SK-N-SH (cell line): ENCODE measurements around the gene POU2F3. TPM values are rescaled to one million over a fixed set of nuclear protein-coding genes. Genes with fewer than 3 reads are reported as not detected.

Experiments used
- CTCF ChIA-PET: fragments of 300-600, 350-600 bp; formaldehyde crosslinking; extraction: SDS; loops from one replicate; lab custom pipeline; 2021; lab: Yijun Ruan, JAX
- POLR2A ChIA-PET: fragments of 350-600 bp; sonication (Branson Sonifier 250); formaldehyde crosslinking; extraction: SDS; loops from one replicate; lab custom pipeline; 2020; ENCODE audit warnings: antibody characterized with exemption, inconsistent platforms; lab: Yijun Ruan, JAX
- DNase-seq: peaks from one replicate; pipeline ENCODE4 v3.0.0; 2012
- H2AFZ ChIP-seq: fragments of 200-600 bp; sonication (generic); 2 replicates; pipeline ENCODE4 v1.8.1; 2016; ENCODE audit warnings: antibody characterized with exemption, mild to moderate bottlenecking, low read depth
- H3F3A ChIP-seq: fragments of 200-600 bp; sonication (generic); replicated peaks from 2 replicates; pipeline ENCODE3; 2016; ENCODE audit warnings: antibody characterized with exemption, mild to moderate bottlenecking; ENCODE audit not compliant: insufficient read depth
- H3K27ac ChIP-seq, 2 experiments: fragments of 200-500 bp in 1 of 2; fragments of 200-600 bp in 1 of 2; sonication (Bioruptor generic) in 1 of 2; sonication (generic), shearing (Covaris generic) in 1 of 2; 2 replicates each; pipeline versions ENCODE4 v1.5.1 to v1.6.1; 2014 to 2016; ENCODE audit warnings: low read depth in 2 of 2, inconsistent platforms in 1 of 2, low read length in 1 of 2, mild to moderate bottlenecking in 1 of 2, mixed read lengths in 1 of 2
- H3K27me3 ChIP-seq: fragments of 200-600 bp; sonication (generic), shearing (Covaris generic); 2 replicates; pipeline ENCODE4 v1.6.1; 2016; ENCODE audit warnings: mixed run types; ENCODE audit not compliant: insufficient read depth
- H3K36me3 ChIP-seq, 2 experiments: fragments of 200-500 bp in 1 of 2; fragments of 200-600 bp in 1 of 2; sonication (Bioruptor generic) in 1 of 2; sonication (generic) in 1 of 2; replicated peaks in 1 of 2; 2 replicates each; pipeline versions ENCODE3 to v1.5.1; 2014 to 2016; ENCODE audit warnings: low read length in 1 of 2, mild to moderate bottlenecking in 1 of 2; ENCODE audit not compliant: insufficient read depth in 2 of 2, control insufficient read depth in 1 of 2
- H3K4me1 ChIP-seq, 2 experiments: fragments of 200-500 bp in 1 of 2; fragments of 200-600 bp in 1 of 2; sonication (Bioruptor generic) in 1 of 2; sonication (generic), shearing (Covaris generic) in 1 of 2; 2 replicates each; pipeline versions ENCODE4 v1.5.1 to v1.6.1; 2014 to 2016; ENCODE audit warnings: low read depth in 1 of 2, low read length in 1 of 2, mixed run types in 1 of 2; ENCODE audit not compliant: insufficient read depth in 2 of 2, control insufficient read depth in 1 of 2
- H3K4me2 ChIP-seq: fragments of 200-600 bp; sonication (generic), shearing (Covaris generic); 2 replicates; pipeline ENCODE4 v1.6.1; 2017; ENCODE audit warnings: mixed run types
- H3K4me3 ChIP-seq, 2 experiments: fragments of 200-500 bp in 1 of 2; fragments of 200-600 bp in 1 of 2; sonication (Bioruptor generic) in 1 of 2; sonication (generic), shearing (Covaris generic) in 1 of 2; 2 replicates each; pipeline versions ENCODE4 v1.5.1 to v1.8.1; 2014 to 2016; ENCODE audit warnings: low read depth in 2 of 2, inconsistent platforms in 1 of 2, low read length in 1 of 2, mild to moderate bottlenecking in 1 of 2, mixed read lengths in 1 of 2, moderate library complexity in 1 of 2
- H3K79me2 ChIP-seq: fragments of 200-600 bp; sonication (generic); 2 replicates; pipeline ENCODE4 v1.8.1; 2017; ENCODE audit warnings: mild to moderate bottlenecking; ENCODE audit not compliant: insufficient read depth
- H3K9ac ChIP-seq: fragments of 200-600 bp; sonication (generic); 2 replicates; pipeline ENCODE4 v1.6.1; 2017; ENCODE audit warnings: mixed run types
- H3K9me2 ChIP-seq: fragments of 200-600 bp; sonication (generic); 2 replicates; pipeline ENCODE4 v1.6.1; 2017; ENCODE audit warnings: mixed run types
- H3K9me3 ChIP-seq: fragments of 200-600 bp; sonication (generic); 2 replicates; pipeline ENCODE4 v1.6.1; 2017; ENCODE audit warnings: mixed run types, mild to moderate bottlenecking, moderate library complexity
- H4K20me1 ChIP-seq: fragments of 200-600 bp; sonication (generic); 2 replicates; pipeline ENCODE4 v1.6.1; 2017; ENCODE audit warnings: mild to moderate bottlenecking, mixed run types; ENCODE audit not compliant: insufficient read depth
- EP300 ChIP-seq, 2 experiments: IDR thresholded peaks; 2 replicates each; pipeline versions ENCODE4 v1.4.0 to v1.6.1; 2012; ENCODE audit warnings: borderline replicate concordance in 1 of 2, low read depth in 1 of 2, low read length in 1 of 2
- EZH2phosphoT487 ChIP-seq: fragments of 200-600 bp; sonication (generic); IDR thresholded peaks from 2 replicates; pipeline ENCODE4 v1.6.1; 2017; ENCODE audit warnings: low read depth, mixed run types, mild to moderate bottlenecking, antibody characterized with exemption, moderate library complexity, borderline replicate concordance
- GABPA ChIP-seq: IDR thresholded peaks from 2 replicates; pipeline ENCODE4 v1.4.0; 2012; ENCODE audit warnings: low read depth, mild to moderate bottlenecking
- MEF2A ChIP-seq: IDR thresholded peaks from 2 replicates; pipeline ENCODE4 v1.4.0; 2012; ENCODE audit warnings: low read depth, borderline replicate concordance
- MXI1 ChIP-seq: IDR thresholded peaks from 2 replicates; pipeline ENCODE4 v1.6.1; 2012; ENCODE audit warnings: mild to moderate bottlenecking, low read depth, low read length, improper control_type of control experiment
- NFIC ChIP-seq: IDR thresholded peaks from 2 replicates; pipeline ENCODE4 v1.4.0; 2012; ENCODE audit warnings: borderline replicate concordance
- POLR2AphosphoS5 ChIP-seq: IDR thresholded peaks from 2 replicates; pipeline ENCODE4 v1.6.1; 2012; ENCODE audit warnings: low read depth, low read length
- RCOR1 ChIP-seq: fragments of 150-350 bp; IDR thresholded peaks from 2 replicates; pipeline ENCODE4 v1.6.1; 2017; ENCODE audit warnings: antibody characterized with exemption, low read length
- RFX5 ChIP-seq: IDR thresholded peaks from 2 replicates; pipeline ENCODE4 v1.6.1; 2012; ENCODE audit warnings: mild to moderate bottlenecking, improper control_type of control experiment, low read length
- RXRA ChIP-seq: IDR thresholded peaks from 2 replicates; pipeline ENCODE4 v1.4.0; 2012; ENCODE audit warnings: low read depth, mild to moderate bottlenecking, borderline replicate concordance
- SIN3A ChIP-seq: IDR thresholded peaks from 2 replicates; pipeline ENCODE4 v1.6.1; 2012; ENCODE audit warnings: low read depth, mild to moderate bottlenecking, low read length, moderate library complexity, borderline replicate concordance
- TCF12 ChIP-seq: IDR thresholded peaks from 2 replicates; pipeline ENCODE4 v1.4.0; 2012
- YY1 ChIP-seq: IDR thresholded peaks from 2 replicates; pipeline ENCODE4 v1.4.0; 2012; ENCODE audit warnings: low read depth, mild to moderate bottlenecking
- polyA plus RNA-seq, 3 experiments: library from polyadenylated mRNA; depleted of rRNA; stranded (reverse); fragments of >200 nt; gene quantifications; 2 replicates each; pipeline ENCODE4 v1.2.3, GENCODE V29; 2012
- TF ChIP-seq, protein P1 (sequence below): fragments of 150-350 bp; IDR thresholded peaks from 2 replicates; pipeline ENCODE4 v1.6.1; 2016; ENCODE audit warnings: mild to moderate bottlenecking, low read depth, low read length
- TF ChIP-seq, protein P2 (sequence below): fragments of 200-600 bp; sonication (generic); IDR thresholded peaks from 2 replicates; pipeline ENCODE4 v1.6.1; 2017; ENCODE audit warnings: antibody characterized with exemption, mild to moderate bottlenecking, moderate library complexity
- TF ChIP-seq, protein P3 (sequence below): fragments of 150-350 bp; IDR thresholded peaks from 2 replicates; pipeline ENCODE4 v1.6.1; 2017; ENCODE audit warnings: antibody characterized with exemption, low read length, low read depth, borderline replicate concordance
- TF ChIP-seq, protein P4 (sequence below): IDR thresholded peaks from 2 replicates; pipeline ENCODE4 v1.4.0; 2012; ENCODE audit warnings: low read depth, borderline replicate concordance
- TF ChIP-seq, protein P5 (sequence below): IDR thresholded peaks from 2 replicates; pipeline ENCODE4; 2012
- TF ChIP-seq, protein P6 (sequence below): IDR thresholded peaks from 2 replicates; pipeline ENCODE4 v1.4.0; 2012; ENCODE audit warnings: low read depth

POU2F3 gene
- polyA plus RNA-seq, 1 of the 3 experiments (the other 2 are of a cell fraction), result 0.02 TPM

DNA sequence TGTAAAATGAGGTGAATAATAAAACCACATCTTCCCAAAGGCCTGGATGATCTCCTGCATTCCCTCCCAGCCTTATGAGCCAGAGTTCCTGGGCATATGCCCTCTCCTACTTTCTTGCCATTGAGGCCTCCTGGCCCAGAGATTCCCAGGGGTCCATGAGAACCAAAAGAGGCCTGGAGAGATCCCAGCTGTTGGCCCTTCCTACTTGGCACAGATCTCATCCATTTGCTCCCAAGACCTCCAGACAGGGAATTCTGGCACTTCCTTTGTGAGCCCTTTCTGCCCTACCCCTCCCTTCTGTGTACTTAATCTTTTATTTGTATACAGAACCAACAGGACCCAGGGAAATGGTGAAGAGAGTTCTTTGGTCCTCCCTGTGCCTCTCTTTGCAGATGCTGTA lies 21.4 kb downstream of the POU2F3 start:
- H3K27me3 ChIP-seq, result peaks cover 32% of the 10 kb centered on the region; the same call in 1 of the 2 replicates
- H3F3A ChIP-seq, result no peaks in the 10 kb centered on the region
- no peak for TF ChIP-seq MEF2A
- no peak for TF ChIP-seq EZH2phosphoT487
- TF ChIP-seq RCOR1, result no peak
- TF ChIP-seq, protein P1, sequence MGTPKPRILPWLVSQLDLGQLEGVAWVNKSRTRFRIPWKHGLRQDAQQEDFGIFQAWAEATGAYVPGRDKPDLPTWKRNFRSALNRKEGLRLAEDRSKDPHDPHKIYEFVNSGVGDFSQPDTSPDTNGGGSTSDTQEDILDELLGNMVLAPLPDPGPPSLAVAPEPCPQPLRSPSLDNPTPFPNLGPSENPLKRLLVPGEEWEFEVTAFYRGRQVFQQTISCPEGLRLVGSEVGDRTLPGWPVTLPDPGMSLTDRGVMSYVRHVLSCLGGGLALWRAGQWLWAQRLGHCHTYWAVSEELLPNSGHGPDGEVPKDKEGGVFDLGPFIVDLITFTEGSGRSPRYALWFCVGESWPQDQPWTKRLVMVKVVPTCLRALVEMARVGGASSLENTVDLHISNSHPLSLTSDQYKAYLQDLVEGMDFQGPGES, result no peak
- no peak for TF ChIP-seq MXI1
- TF ChIP-seq, protein P2, sequence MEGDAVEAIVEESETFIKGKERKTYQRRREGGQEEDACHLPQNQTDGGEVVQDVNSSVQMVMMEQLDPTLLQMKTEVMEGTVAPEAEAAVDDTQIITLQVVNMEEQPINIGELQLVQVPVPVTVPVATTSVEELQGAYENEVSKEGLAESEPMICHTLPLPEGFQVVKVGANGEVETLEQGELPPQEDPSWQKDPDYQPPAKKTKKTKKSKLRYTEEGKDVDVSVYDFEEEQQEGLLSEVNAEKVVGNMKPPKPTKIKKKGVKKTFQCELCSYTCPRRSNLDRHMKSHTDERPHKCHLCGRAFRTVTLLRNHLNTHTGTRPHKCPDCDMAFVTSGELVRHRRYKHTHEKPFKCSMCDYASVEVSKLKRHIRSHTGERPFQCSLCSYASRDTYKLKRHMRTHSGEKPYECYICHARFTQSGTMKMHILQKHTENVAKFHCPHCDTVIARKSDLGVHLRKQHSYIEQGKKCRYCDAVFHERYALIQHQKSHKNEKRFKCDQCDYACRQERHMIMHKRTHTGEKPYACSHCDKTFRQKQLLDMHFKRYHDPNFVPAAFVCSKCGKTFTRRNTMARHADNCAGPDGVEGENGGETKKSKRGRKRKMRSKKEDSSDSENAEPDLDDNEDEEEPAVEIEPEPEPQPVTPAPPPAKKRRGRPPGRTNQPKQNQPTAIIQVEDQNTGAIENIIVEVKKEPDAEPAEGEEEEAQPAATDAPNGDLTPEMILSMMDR, result no peak
- no peak for TF ChIP-seq NFIC
- no peak for TF ChIP-seq TCF12
- TF ChIP-seq, protein P3, sequence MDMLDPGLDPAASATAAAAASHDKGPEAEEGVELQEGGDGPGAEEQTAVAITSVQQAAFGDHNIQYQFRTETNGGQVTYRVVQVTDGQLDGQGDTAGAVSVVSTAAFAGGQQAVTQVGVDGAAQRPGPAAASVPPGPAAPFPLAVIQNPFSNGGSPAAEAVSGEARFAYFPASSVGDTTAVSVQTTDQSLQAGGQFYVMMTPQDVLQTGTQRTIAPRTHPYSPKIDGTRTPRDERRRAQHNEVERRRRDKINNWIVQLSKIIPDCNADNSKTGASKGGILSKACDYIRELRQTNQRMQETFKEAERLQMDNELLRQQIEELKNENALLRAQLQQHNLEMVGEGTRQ, result no peak
- TF ChIP-seq YY1, result no peak
- TF ChIP-seq, protein P4, sequence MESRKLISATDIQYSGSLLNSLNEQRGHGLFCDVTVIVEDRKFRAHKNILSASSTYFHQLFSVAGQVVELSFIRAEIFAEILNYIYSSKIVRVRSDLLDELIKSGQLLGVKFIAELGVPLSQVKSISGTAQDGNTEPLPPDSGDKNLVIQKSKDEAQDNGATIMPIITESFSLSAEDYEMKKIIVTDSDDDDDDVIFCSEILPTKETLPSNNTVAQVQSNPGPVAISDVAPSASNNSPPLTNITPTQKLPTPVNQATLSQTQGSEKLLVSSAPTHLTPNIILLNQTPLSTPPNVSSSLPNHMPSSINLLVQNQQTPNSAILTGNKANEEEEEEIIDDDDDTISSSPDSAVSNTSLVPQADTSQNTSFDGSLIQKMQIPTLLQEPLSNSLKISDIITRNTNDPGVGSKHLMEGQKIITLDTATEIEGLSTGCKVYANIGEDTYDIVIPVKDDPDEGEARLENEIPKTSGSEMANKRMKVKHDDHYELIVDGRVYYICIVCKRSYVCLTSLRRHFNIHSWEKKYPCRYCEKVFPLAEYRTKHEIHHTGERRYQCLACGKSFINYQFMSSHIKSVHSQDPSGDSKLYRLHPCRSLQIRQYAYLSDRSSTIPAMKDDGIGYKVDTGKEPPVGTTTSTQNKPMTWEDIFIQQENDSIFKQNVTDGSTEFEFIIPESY, result no peak
- TF ChIP-seq RXRA, result no peak
- TF ChIP-seq SIN3A, result no peak
- TF ChIP-seq POLR2AphosphoS5, result no peak
- TF ChIP-seq, protein P5, sequence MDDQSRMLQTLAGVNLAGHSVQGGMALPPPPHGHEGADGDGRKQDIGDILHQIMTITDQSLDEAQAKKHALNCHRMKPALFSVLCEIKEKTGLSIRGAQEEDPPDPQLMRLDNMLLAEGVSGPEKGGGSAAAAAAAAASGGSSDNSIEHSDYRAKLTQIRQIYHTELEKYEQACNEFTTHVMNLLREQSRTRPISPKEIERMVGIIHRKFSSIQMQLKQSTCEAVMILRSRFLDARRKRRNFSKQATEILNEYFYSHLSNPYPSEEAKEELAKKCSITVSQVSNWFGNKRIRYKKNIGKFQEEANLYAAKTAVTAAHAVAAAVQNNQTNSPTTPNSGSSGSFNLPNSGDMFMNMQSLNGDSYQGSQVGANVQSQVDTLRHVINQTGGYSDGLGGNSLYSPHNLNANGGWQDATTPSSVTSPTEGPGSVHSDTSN, result no peak
- TF ChIP-seq, protein P6, sequence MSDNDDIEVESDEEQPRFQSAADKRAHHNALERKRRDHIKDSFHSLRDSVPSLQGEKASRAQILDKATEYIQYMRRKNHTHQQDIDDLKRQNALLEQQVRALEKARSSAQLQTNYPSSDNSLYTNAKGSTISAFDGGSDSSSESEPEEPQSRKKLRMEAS, result no peak
- TF ChIP-seq RFX5, result no peak
- TF ChIP-seq GABPA, result no peak
- TF ChIP-seq EP300 (IDR thresholded peaks at IDR 0.05; ENCODE audit: borderline replicate concordance in 1 of 2, low read depth in 1 of 2, low read length in 1 of 2), result no peak
- DNase-seq, result no peak
- H3K9ac ChIP-seq, result no peak overlapping the region
- H3K36me3 ChIP-seq, result no peaks in the 10 kb centered on the region
- H2AFZ ChIP-seq, result no peak overlapping the region
- CTCF ChIA-PET, result interaction anchor here (0.6 to 1.5 kb wide), 3 partner anchors 26 to 88 kb away, joined by 3 read pairs; no protein-coding TSS in a partner anchor
- H3K9me2 ChIP-seq, result no peaks in the 10 kb centered on the region
- POLR2A ChIA-PET, result no interaction called here
- H3K9me3 ChIP-seq, result no peaks in the 10 kb centered on the region
- no peaks in the 10 kb centered on the region for H4K20me1 ChIP-seq
- H3K4me3 ChIP-seq, result no peak overlapping the region
- H3K27ac ChIP-seq, result no peak overlapping the region
- no peaks in the 10 kb centered on the region for H3K79me2 ChIP-seq
- no peaks in the 10 kb centered on the region; a peak in 1 of 4 replicates for H3K4me1 ChIP-seq
- no peak overlapping the region for H3K4me2 ChIP-seq
